Measurements from ENCODE around the gene MID1IP1. TPM values are rescaled to one million over a fixed set of nuclear protein-coding genes. Genes with fewer than 3 reads are reported as not detected.

MID1IP1 gene
- total and polyA plus RNA-seq, 2 of the 8 experiments (the other 6 are each of a cell fraction or from before 2014, with no cell fraction given), result 118 to 128 TPM

DNA sequence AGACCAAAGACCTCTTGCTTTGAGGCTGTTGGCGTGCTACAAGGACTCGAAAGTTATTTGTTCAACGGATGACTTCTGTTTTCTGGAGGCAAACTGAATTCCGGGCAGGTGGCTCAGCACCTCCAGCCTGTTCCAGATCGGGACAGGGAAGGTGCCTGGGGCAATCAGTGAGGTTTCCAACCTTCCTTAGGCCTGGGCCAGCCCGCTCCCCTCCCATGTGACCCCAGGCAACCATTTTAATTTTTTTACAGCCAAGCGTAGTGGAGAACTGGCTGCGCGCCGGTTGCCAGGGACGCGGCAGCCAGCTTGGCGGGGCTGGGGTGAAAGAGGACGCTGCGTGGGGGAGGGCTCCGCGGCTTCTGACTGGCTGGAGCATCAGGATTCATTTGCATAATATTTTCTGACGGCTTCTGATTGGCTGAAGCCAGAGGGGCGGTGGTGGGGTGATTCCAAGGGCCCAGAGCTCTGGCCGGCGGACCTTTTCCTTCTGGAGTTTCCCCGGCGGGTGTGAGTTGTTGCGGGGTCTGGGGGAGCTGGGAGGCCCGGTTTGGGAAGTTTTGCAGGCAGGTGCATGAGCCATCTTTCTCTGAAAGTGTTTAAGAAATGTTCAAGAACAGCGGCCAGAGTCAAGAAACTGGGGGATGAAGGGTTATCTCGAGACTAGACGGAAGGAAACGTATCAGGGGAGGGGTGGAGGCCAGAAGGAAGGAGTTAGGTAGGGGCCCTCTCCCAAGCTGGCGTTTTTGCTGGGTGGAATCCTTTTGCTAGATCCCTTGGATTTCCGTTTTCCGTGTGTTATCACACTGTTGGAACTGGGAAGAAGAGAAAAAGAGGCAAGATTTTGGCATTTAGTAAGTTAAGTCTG is at the start of gene MID1IP1 (continued):
- TF ChIP-seq, protein P1, sequence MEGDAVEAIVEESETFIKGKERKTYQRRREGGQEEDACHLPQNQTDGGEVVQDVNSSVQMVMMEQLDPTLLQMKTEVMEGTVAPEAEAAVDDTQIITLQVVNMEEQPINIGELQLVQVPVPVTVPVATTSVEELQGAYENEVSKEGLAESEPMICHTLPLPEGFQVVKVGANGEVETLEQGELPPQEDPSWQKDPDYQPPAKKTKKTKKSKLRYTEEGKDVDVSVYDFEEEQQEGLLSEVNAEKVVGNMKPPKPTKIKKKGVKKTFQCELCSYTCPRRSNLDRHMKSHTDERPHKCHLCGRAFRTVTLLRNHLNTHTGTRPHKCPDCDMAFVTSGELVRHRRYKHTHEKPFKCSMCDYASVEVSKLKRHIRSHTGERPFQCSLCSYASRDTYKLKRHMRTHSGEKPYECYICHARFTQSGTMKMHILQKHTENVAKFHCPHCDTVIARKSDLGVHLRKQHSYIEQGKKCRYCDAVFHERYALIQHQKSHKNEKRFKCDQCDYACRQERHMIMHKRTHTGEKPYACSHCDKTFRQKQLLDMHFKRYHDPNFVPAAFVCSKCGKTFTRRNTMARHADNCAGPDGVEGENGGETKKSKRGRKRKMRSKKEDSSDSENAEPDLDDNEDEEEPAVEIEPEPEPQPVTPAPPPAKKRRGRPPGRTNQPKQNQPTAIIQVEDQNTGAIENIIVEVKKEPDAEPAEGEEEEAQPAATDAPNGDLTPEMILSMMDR (IDR thresholded peaks at IDR 0.05; ENCODE audit: control extremely low read depth in 1 of 3, insufficient read depth in 1 of 3, low read depth in 1 of 3, low read length in 3 of 3), result no peak
- TF ChIP-seq BACH1 (IDR thresholded peaks at IDR 0.05; ENCODE audit: low read length), result no peak
